GM23248 (cell line): ENCODE measurements around the gene C10orf90. TPM values are rescaled to one million over a fixed set of nuclear protein-coding genes. Genes with fewer than 3 reads are reported as not detected.
A peak's percentile ranks its signal among the peaks of the same experiment; 100 is the strongest.

Source experiments
- DNase-seq: peaks from one replicate; pipeline ENCODE4 v3.0.0-alpha.2; 2015
- H2AFZ ChIP-seq: fragments of 200-600 bp; sonication (generic); 2 replicates; pipeline ENCODE4 v1.6.1; 2016; ENCODE audit warnings: antibody characterized with exemption
- H3F3A ChIP-seq: fragments of 200-600 bp; sonication (generic); 2 replicates; pipeline ENCODE4 v1.6.1; 2016; ENCODE audit warnings: mild to moderate bottlenecking, antibody characterized with exemption, mixed run types; ENCODE audit not compliant: insufficient read depth
- H3K27ac ChIP-seq: fragments of 200-600 bp; sonication (generic); 2 replicates; pipeline ENCODE4 v1.5.1; 2016; ENCODE audit warnings: mild to moderate bottlenecking
- H3K27me3 ChIP-seq: fragments of 200-600 bp; sonication (generic); replicated peaks from 2 replicates; pipeline ENCODE4 v1.6.1; 2016; ENCODE audit warnings: mild to moderate bottlenecking; ENCODE audit not compliant: insufficient read depth
- H3K36me3 ChIP-seq: fragments of 200-600 bp; sonication (generic); 2 replicates; pipeline ENCODE4 v1.6.1; 2016; ENCODE audit warnings: low read depth, mild to moderate bottlenecking
- H3K4me1 ChIP-seq: fragments of 200-600 bp; sonication (generic); 2 replicates; pipeline ENCODE4 v1.6.1; 2016; ENCODE audit warnings: mild to moderate bottlenecking; ENCODE audit not compliant: insufficient read depth
- H3K4me2 ChIP-seq: fragments of 200-600 bp; sonication (generic); one replicate; pipeline ENCODE4 v1.6.1; 2016; ENCODE audit warnings: mild to moderate bottlenecking; ENCODE audit not compliant: unreplicated experiment
- H3K4me3 ChIP-seq: fragments of 200-600 bp; sonication (generic); 2 replicates; pipeline ENCODE4 v1.5.1; 2016; ENCODE audit warnings: mild to moderate bottlenecking
- H3K79me2 ChIP-seq: fragments of 200-600 bp; sonication (generic); 2 replicates; pipeline ENCODE4 v1.6.1; 2016; ENCODE audit warnings: mild to moderate bottlenecking; ENCODE audit not compliant: insufficient read depth
- H3K9ac ChIP-seq: fragments of 200-600 bp; sonication (generic); 2 replicates; pipeline ENCODE4 v1.6.1; 2016; ENCODE audit warnings: mild to moderate bottlenecking
- H3K9me2 ChIP-seq: fragments of 200-600 bp; sonication (generic); 2 replicates; pipeline ENCODE4 v1.6.1; 2016; ENCODE audit warnings: mixed run types, mild to moderate bottlenecking, moderate library complexity; ENCODE audit not compliant: insufficient read depth
- H3K9me3 ChIP-seq: fragments of 200-600 bp; sonication (generic); one replicate; pipeline ENCODE4 v1.6.1; 2017; ENCODE audit warnings: low read depth
- H4K20me1 ChIP-seq: fragments of 200-600 bp; sonication (generic); 2 replicates; pipeline ENCODE4 v1.6.0; 2016; ENCODE audit not compliant: insufficient read depth
- EZH2 ChIP-seq: fragments of 200-600 bp; sonication (generic); IDR thresholded peaks from 2 replicates; pipeline ENCODE4 v1.6.1; 2018; ENCODE audit warnings: antibody characterized with exemption, mild to moderate bottlenecking; ENCODE audit not compliant: insufficient read depth, poor library complexity, severe bottlenecking
- EZH2phosphoT487 ChIP-seq: fragments of 200-600 bp; sonication (generic); IDR thresholded peaks from 2 replicates; pipeline ENCODE4 v1.6.1; 2018; ENCODE audit warnings: antibody characterized with exemption, moderate library complexity, mild to moderate bottlenecking, low read depth; ENCODE audit not compliant: insufficient read depth
- WGBS, 2 experiments: methylation state at CpG; one replicate each; pipeline ENCODE4 v1.1.6; 2015 to 2017; ENCODE audit warnings: low lambda C conversion rate in 2 of 2, low coverage in 1 of 2; ENCODE audit errors: missing lambda C conversion rate in 2 of 2; 5-methylcytosine and 5-hydroxymethylcytosine counted together
- in situ Hi-C: fragments of 300-500 bp; cut with MboI; formaldehyde crosslinking; loops from 2 replicates; pipeline ENCODE4 v1.15.0; 2020
- polyA plus RNA-seq: library from polyadenylated mRNA; unstranded; fragments of >200 nt; fragmentation: Nextera tagmentation; extraction: Ambion mirVana; gene quantifications from 2 replicates; pipeline ENCODE4 v1.2.1, GENCODE V29; 2016
- total RNA-seq: library from RNA; depleted of rRNA; stranded (reverse); fragments of >200 nt; shearing (Covaris generic); gene quantifications from 2 replicates; pipeline ENCODE4 v1.2.3, GENCODE V29; 2014

Gene C10orf90
- total and polyA plus RNA-seq, 2 experiments from 2014 or later: 0.22 to 0.71 TPM

DNA sequence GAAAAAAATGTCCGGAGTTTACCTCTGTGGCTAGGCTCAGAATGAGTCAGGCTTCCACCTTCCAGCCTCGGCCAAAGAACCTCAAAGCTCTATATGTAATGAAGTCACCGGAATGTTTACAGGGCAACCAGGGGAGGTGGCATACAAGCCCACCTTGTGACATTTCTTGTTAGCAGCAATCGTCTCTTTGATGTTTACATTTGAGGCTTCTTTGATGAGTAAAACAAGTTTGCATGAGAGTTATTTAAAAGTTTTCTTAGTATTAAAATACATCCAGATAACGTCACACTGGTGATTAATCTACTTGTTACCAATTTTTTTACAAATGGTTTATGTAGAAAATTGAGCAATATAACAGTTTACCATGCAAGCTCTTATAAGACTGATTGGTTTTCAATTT lies 149.1 kb downstream of the C10orf90 start:
- Histone ChIP-seq H2AFZ (no peak overlapping the region), H3K4me1 (no peaks in the 10 kb centered on the region), H3K79me2 (no peaks in the 10 kb centered on the region), H3K27me3 (peaks cover 22% of the 10 kb centered on the region), H3K4me3 (no peak overlapping the region), H3K4me2 (no peak overlapping the region), H3K9me3 (no peaks in the 10 kb centered on the region), H4K20me1 (no peaks in the 10 kb centered on the region), H3K9me2 (no peaks in the 10 kb centered on the region), H3F3A (no peaks in the 10 kb centered on the region), H3K36me3 (no peaks in the 10 kb centered on the region), H3K9ac (no peak overlapping the region), H3K27ac (no peak overlapping the region)
- DNase-seq: peak; percentile 10
- WGBS, 2 experiments: 57 to 63% methylated on average over 5 of the region's 5 CpGs
- TF ChIP-seq EZH2 (no peak), EZH2phosphoT487 (no peak)
- in situ Hi-C loops: no loop called here

- 67 to 68% methylated on average over 7 of the region's 7 CpGs for WGBS, 2 experiments
Observed at GRCh38 chr10:126520751-126521317, 149.7 kb downstream of the C10orf90 start.

GRCh38 chr10:126519992-126520391 lies 150.5 kb downstream of the C10orf90 start:
- in situ Hi-C loops: no loop called here
- Histone ChIP-seq H3K27ac (no peak overlapping the region), H3K79me2 (no peaks in the 10 kb centered on the region), H3K9me3 (no peaks in the 10 kb centered on the region), H4K20me1 (no peaks in the 10 kb centered on the region), H3K4me1 (no peaks in the 10 kb centered on the region), H2AFZ (no peak overlapping the region), H3K36me3 (no peaks in the 10 kb centered on the region), H3K9ac (no peak overlapping the region), H3K27me3 (peaks cover 14% of the 10 kb centered on the region), H3K9me2 (no peaks in the 10 kb centered on the region), H3F3A (no peaks in the 10 kb centered on the region), H3K4me2 (no peak overlapping the region), H3K4me3 (no peak overlapping the region)
- WGBS, 2 experiments: 71 to 73% methylated on average over 7 of the region's 7 CpGs
- no peak for DNase-seq
- TF ChIP-seq EZH2 (no peak), EZH2phosphoT487 (no peak)

More at GRCh38 chr10:126520751-126521317, 149.7 kb downstream of the C10orf90 start:
- H2AFZ ChIP-seq: no peak overlapping the region
- peaks cover 22% of the 10 kb centered on the region for H3K27me3 ChIP-seq
- in situ Hi-C loops: no loop called here
- no peaks in the 10 kb centered on the region for H4K20me1 ChIP-seq
- no peaks in the 10 kb centered on the region for H3F3A ChIP-seq
- no peaks in the 10 kb centered on the region for H3K9me2 ChIP-seq
- no peak for DNase-seq
- H3K27ac ChIP-seq: no peak overlapping the region
- no peaks in the 10 kb centered on the region for H3K36me3 ChIP-seq
- no peaks in the 10 kb centered on the region for H3K79me2 ChIP-seq
- no peak overlapping the region for H3K4me2 ChIP-seq
- no peaks in the 10 kb centered on the region for H3K4me1 ChIP-seq
- H3K4me3 ChIP-seq: no peak overlapping the region
- H3K9me3 ChIP-seq: no peaks in the 10 kb centered on the region
- H3K9ac ChIP-seq: no peak overlapping the region
- no peak for TF ChIP-seq EZH2phosphoT487
- TF ChIP-seq EZH2: no peak

GRCh38 chr10:126519185-126519584 lies 151.3 kb downstream of the C10orf90 start:
- Histone ChIP-seq H3K9ac (no peak overlapping the region), H3K36me3 (no peaks in the 10 kb centered on the region), H3K27me3 (peaks cover 10% of the 10 kb centered on the region), H4K20me1 (no peaks in the 10 kb centered on the region), H3K27ac (no peak overlapping the region), H3K4me1 (no peaks in the 10 kb centered on the region), H3K4me3 (no peak overlapping the region), H3F3A (no peaks in the 10 kb centered on the region), H3K9me3 (no peaks in the 10 kb centered on the region), H3K9me2 (no peaks in the 10 kb centered on the region), H3K79me2 (no peaks in the 10 kb centered on the region), H2AFZ (no peak overlapping the region), H3K4me2 (no peak overlapping the region)
- no peak for DNase-seq
- in situ Hi-C loops: no loop called here
- TF ChIP-seq EZH2: no peak
- no peak for TF ChIP-seq EZH2phosphoT487
- 83 to 86% methylated on average over 2 of the region's 2 CpGs for WGBS, 2 experiments
